ENCODE measurements around the gene CROCC.
"Not testable (repeated sequence)": the region's sequence is repeated elsewhere in the genome, so short reads cannot be mapped to it uniquely, and the experiment has no call there.

- not testable (repeated sequence) for TF ChIP-seq CTCF, POLR2A, POLR2AphosphoS5 (IDR thresholded peaks at IDR 0.05)
These were observed 22.7 kb upstream of the CROCC start for GRCh38 chr1:16899020-16899419.
